ENCODE measurements around the gene SLC6A3.

Gene SLC6A3

DNA sequence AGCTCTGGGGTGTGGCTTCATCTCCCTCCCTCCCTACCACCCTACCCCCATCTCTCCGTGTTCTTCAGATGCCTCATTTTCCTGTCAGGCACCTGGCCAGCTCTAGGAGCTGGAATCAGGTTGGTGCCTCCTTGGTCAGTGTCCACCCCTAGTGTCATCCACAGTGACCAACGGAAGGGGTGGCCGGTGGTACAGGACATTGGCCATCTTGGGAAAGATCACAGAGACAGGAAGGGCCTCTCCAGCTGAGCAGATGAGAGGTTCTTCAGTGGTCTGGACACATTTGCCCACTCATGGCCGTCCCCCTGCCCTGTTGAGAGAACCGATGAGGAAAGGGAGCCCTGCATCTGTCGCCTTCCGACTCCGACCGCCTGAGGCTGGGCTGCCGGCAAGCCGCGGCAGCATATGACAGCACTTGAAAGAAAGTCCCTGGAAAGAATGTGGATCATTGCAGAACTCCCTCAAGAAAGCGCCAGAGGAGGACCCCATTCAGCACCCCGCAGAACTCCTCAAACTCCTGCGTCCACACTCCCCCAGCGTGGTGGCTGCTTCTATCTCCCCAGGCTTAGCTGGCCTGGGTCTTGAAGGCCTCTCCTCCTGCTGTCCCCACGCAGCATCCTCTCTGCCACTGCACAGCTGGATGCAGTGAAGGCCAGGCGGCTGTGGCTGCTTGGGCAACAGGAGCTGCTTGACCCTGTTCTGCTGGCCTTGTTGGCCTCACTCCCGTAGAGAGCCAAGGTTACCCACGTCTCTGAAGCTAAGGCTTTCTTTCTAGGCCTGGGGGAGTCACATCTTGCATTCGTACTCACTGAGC, 98.4 kb downstream of the SLC6A3 start:
- no peak for DNase-seq (ENCODE audit: low read depth)

GRCh38 chr5:1345876-1346626, 99.2 kb downstream of the SLC6A3 start:
- no peak for DNase-seq (ENCODE audit: low read depth)

DNA sequence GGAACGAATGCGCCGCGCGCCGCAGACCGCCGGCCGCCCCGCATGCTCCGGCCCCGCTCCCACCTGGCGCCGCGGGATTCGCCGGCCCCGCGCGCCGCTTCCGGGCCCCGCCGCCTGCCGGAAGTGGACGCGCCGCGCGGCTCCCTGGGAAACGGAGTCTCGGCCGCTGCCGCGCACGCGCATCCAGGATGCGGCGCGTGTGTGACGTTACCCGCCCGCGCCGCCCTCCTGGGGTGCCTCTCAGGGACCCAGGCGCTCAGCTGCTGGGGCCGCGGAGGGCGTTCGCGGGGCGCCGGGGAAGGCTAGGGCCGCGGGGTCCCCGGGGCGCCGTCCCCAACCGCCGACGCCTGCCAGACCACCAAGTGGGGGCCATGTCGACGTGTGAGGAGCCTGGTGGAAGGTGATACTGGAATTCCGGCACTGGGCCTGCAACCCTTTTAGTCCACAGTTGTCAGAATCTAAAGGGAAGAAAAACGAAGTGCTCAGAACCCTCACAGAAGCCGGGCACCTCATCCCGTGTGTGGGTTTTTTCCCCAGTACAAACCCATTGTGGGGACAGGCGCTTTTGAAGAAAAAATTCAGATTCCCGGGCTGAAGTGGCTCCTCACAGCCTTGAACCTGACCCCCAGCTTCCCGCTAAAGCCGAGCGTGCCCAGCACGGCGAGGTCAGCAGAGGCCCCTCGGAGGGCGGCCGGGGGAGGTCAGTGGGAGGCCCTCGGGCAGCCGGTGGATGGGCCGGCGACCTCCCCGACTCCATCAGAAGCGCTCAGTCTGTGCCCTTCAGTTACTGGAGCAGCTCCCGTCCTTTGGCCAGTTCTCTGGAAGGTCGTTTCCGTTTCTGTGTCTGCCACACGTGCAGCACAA, 100.0 kb downstream of the SLC6A3 start, which contains the start of gene CLPTM1L:
Gene CLPTM1L (minus strand): TSS at position 125 of the 864 bp plus-strand sequence. CDS start 258 bp downstream, outside the sequence.
- peak; percentile 80 for DNase-seq (ENCODE audit: low read depth)

GRCh38 chr5:1343931-1344901, 101.0 kb downstream of the SLC6A3 start:
- no peak for DNase-seq (ENCODE audit: low read depth)

DNA sequence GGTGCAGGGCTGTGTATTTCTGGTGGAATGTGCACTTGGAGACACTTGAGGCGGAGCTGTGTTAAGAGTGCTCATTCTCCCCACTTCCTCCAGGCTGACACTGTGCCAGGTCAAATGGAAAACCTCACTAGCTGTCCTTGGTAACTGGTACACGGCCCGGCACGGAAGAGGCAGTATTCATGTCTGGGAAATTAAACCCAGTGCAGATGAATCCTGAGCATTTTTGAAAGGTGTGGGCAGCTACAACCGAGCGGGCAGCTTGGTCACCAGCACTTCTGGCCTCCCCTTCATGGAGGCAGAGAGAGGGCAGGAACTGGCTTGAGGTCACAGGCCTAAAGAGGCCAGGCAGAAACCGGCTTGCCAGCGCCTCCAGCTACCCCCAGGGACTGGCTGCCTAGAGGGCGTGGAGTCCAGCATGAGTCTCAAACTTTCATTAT, 101.9 kb downstream of the SLC6A3 start:
- no peak for DNase-seq (ENCODE audit: low read depth)
